HG03060 (cell line): Measurements from ENCODE around the gene TMEM165.

Experiments used
- ATAC-seq: cut with Tn5 transposase; IDR thresholded peaks from one replicate; pipeline ENCODE4 v1.9.1; 2021; ENCODE audit warnings: low read depth, moderate number of reproducible peaks; ENCODE audit not compliant: unreplicated experiment

The TMEM165 gene

GRCh38 chr4:55447108-55447708 lies 51.5 kb downstream of the TMEM165 start:
- ATAC-seq = no peak

- no peak for ATAC-seq
These were observed 52.1 kb downstream of the TMEM165 start for GRCh38 chr4:55447831-55448230.

DNA sequence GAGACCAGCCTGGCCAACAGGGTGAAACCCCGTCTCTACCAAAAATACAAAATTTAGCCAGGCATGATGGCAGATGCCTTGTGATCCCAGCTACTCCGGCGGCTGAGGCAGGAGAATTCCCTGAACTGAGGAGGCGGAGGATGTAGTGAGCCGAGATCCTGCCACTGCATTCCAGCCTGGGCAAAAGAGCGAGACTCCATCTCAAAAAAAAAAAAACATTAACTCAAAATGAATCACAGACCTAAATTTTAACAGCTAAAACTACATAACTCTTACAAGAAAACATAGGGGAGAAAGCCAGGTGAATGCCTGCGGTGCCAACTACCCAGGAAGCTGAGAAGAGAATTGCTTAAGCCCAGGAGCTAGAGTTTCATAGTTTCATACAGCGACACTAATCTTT lies 54.8 kb downstream of the TMEM165 start:
- no peak for ATAC-seq

DNA sequence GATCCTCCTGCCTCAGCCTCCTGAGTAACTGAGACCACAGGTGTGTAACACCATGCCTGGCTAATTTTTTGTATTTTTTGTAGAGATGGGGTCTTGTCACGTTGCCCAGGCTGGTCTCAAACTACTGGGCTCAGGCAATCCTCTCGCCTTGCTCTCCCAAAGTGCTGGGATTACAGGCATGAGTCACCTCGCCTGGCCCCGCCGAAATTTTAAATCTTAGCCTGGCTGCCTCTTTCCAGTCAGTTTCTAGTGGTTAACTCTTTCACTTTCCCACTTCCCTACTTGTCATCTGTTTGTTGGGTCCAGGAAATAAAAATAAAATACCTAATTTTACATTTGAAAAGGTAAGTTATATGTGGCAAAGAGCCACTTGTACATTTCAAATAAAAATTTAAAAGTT lies 62.4 kb downstream of the TMEM165 start:
- no peak for ATAC-seq

GRCh38 chr4:55458611-55459010 lies 62.9 kb downstream of the TMEM165 start:
- ATAC-seq = no peak

DNA sequence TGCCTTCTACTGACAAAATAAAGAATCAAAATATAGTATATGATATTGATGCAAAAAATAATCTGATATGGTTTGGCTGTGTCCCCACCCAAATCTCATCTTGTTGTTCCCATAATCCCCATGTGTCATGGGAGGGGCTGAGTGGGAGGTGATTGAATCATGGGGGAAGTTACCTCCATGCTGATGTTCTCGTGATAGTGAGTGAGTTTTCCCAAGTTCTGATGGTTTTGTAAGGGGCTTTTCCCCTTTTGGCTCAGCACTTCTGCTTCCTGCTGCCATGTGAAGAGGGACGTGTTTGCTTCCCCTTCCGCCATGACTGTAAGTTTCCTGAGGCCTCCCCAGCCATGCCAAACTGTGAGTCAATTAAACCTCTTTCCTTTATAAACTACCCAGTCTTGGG lies 70.2 kb downstream of the TMEM165 start:
- no peak for ATAC-seq

- no peak for ATAC-seq
These were observed 73.0 kb downstream of the TMEM165 start for GRCh38 chr4:55468724-55469123.

- ATAC-seq = no peak
These were observed 74.2 kb downstream of the TMEM165 start for GRCh38 chr4:55469979-55470378.
